OCI-LY3 (cell line): ENCODE data around the gene KRT9.

Experiments used
- H2AFZ ChIP-seq: fragments of 200-600, 300-600 bp; shearing (Covaris generic); 2 replicates; pipeline ENCODE4 v1.6.0; 2014; ENCODE audit warnings: antibody characterized with exemption, low read depth, low read length
- H3K27ac ChIP-seq: fragments of 200-600, 300-600 bp; sonication (generic); 2 replicates; pipeline ENCODE4 v1.5.1; 2014; ENCODE audit warnings: mild to moderate bottlenecking, low read length, moderate library complexity, mixed read lengths
- H3K27me3 ChIP-seq: fragments of 200-600, 300-600 bp; sonication (generic); 2 replicates; pipeline ENCODE4 v1.6.1; 2014; ENCODE audit warnings: low read depth, low read length, mixed read lengths
- H3K36me3 ChIP-seq: fragments of 200-600, 300-600 bp; sonication (generic); replicated peaks from 2 replicates; pipeline ENCODE3; 2014; ENCODE audit warnings: low read depth, low read length, mixed read lengths
- H3K4me1 ChIP-seq: fragments of 300-600, 200-600 bp; sonication (generic); 2 replicates; pipeline ENCODE4 v1.6.1; 2014; ENCODE audit warnings: low read length, mixed read lengths
- H3K4me2 ChIP-seq: fragments of 200-600, 300-600 bp; sonication (generic); 2 replicates; pipeline ENCODE4 v1.6.1; 2014; ENCODE audit warnings: low read length, mixed read lengths
- H3K4me3 ChIP-seq: fragments of 300-600, 200-600 bp; sonication (generic); 2 replicates; pipeline ENCODE4 v1.5.1; 2014; ENCODE audit warnings: antibody characterized with exemption, mild to moderate bottlenecking, low read length, moderate library complexity
- H3K79me2 ChIP-seq: fragments of 300-600, 200-600 bp; shearing (Covaris generic); 2 replicates; pipeline ENCODE4 v1.6.1; 2014; ENCODE audit warnings: mild to moderate bottlenecking, low read length, mixed read lengths
- H3K9ac ChIP-seq: fragments of 300-600, 200-600 bp; shearing (Covaris generic); 2 replicates; pipeline ENCODE4 v1.6.0; 2014; ENCODE audit warnings: mild to moderate bottlenecking, low read length, moderate library complexity
- H3K9me3 ChIP-seq: fragments of 200-600, 300-600 bp; shearing (Covaris generic); 2 replicates; pipeline ENCODE4 v1.6.1; 2014; ENCODE audit warnings: low read length, mixed read lengths; ENCODE audit not compliant: insufficient read depth
- H4K20me1 ChIP-seq: fragments of 200-600, 300-600 bp; sonication (generic); 2 replicates; pipeline ENCODE4 v1.6.1; 2016; ENCODE audit warnings: low read length, mixed read lengths; ENCODE audit not compliant: insufficient read depth
- CTCF ChIP-seq: fragments of 200-600, 300-600 bp; sonication (generic); IDR thresholded peaks from 2 replicates; pipeline ENCODE4 v1.5.1; 2014; ENCODE audit warnings: antibody characterized with exemption, low read length, low read depth
- EZH2phosphoT487 ChIP-seq: fragments of 200-600 bp; shearing (Covaris generic); IDR thresholded peaks from 2 replicates; pipeline ENCODE4 v1.6.1; 2018; ENCODE audit warnings: antibody characterized with exemption, mixed run types, low read depth

Gene KRT9

GRCh38 chr17:41520821-41521521 is 50.9 kb downstream of the KRT9 start:
- Histone ChIP-seq H3K27me3 (peaks cover 9% of the 10 kb centered on the region), H3K9ac (no peak overlapping the region), H3K9me3 (no peaks in the 10 kb centered on the region), H3K27ac (no peak overlapping the region), H3K36me3 (no peaks in the 10 kb centered on the region), H3K4me3 (no peak overlapping the region), H4K20me1 (no peaks in the 10 kb centered on the region), H3K4me1 (no peaks in the 10 kb centered on the region), H3K79me2 (no peaks in the 10 kb centered on the region), H2AFZ (no peak overlapping the region), H3K4me2 (no peak overlapping the region)
- no peak for TF ChIP-seq EZH2phosphoT487
- TF ChIP-seq CTCF, result no peak

GRCh38 chr17:41519501-41520224 is 52.2 kb downstream of the KRT9 start:
- TF ChIP-seq EZH2phosphoT487 (no peak), CTCF (no peak)
- Histone ChIP-seq H3K27ac (no peak overlapping the region), H4K20me1 (no peaks in the 10 kb centered on the region), H2AFZ (no peak overlapping the region), H3K36me3 (no peaks in the 10 kb centered on the region), H3K4me3 (no peak overlapping the region), H3K4me1 (no peaks in the 10 kb centered on the region), H3K79me2 (no peaks in the 10 kb centered on the region), H3K27me3 (peaks cover 9% of the 10 kb centered on the region), H3K9me3 (no peaks in the 10 kb centered on the region), H3K4me2 (no peak overlapping the region), H3K9ac (no peak overlapping the region)

- Histone ChIP-seq H3K9me3 (no peaks in the 10 kb centered on the region), H3K4me3 (no peak within 1 kb of the TSS), H3K4me1 (no peaks in the 10 kb centered on the region), H3K36me3 (no peaks in the 10 kb centered on the region), H2AFZ (no peak within 1 kb of the TSS), H3K27ac (no peak within 1 kb of the TSS), H3K27me3 (peaks cover 9% of the 10 kb centered on the region), H3K9ac (no peak within 1 kb of the TSS), H3K4me2 (no peak within 1 kb of the TSS), H3K79me2 (no peaks in the 10 kb centered on the region), H4K20me1 (no peaks in the 10 kb centered on the region)
- TF ChIP-seq CTCF, result no peak
- no peak for TF ChIP-seq EZH2phosphoT487
Observed at GRCh38 chr17:41518789-41519449, 52.9 kb downstream of the KRT9 start, which contains the start of gene KRT15. TSS of gene KRT15 (minus strand) at chr17:41518890. CDS start at chr17:41518827, 63 bp downstream.

- Histone ChIP-seq H3K79me2 (no peaks in the 10 kb centered on the region), H3K27ac (no peak overlapping the region), H4K20me1 (no peaks in the 10 kb centered on the region), H3K4me2 (no peak overlapping the region), H3K9ac (no peak overlapping the region), H3K4me1 (no peaks in the 10 kb centered on the region), H3K36me3 (no peaks in the 10 kb centered on the region), H3K9me3 (no peaks in the 10 kb centered on the region), H2AFZ (no peak overlapping the region), H3K4me3 (no peak overlapping the region), H3K27me3 (peaks cover 9% of the 10 kb centered on the region)
- TF ChIP-seq CTCF (no peak), EZH2phosphoT487 (no peak)
Observed at GRCh38 chr17:41518031-41518430, 53.8 kb downstream of the KRT9 start.
